ENCODE results near the gene TMEM141. TPM values are rescaled to one million over a fixed set of nuclear protein-coding genes. Genes with fewer than 3 reads are reported as not detected.

Gene TMEM141
- total and polyA plus RNA-seq, 2 donors (not counting 3 experiments of a cell fraction or from before 2014, with no cell fraction given), result 43.2 to 146 TPM

DNA sequence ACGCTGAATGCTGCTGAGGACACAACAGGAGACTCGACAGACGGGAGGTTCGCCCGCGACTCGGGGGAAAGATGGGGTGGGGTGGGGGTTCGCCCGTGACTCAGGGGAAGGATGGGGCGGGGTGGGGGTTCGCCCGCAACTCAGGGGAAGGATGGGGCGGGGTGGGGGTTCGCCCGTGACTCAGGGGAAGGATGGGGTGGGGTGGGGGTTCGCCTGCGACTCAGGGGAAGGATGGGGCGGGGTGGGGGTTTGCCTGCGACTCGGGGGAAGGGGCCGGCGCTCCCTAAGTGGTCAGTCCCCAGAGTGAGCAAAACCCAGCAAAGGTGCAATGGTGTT is 45.0 kb upstream of the TMEM141 start:
- dilution Hi-C loops (cut with MboI; ENCODE audit: extremely low pct_ligation_motif_present, low sequenced_read_pairs), result no loop called here
- CTCF ChIA-PET, result interaction anchor here (1.3 to 6.0 kb wide), 3 partner anchors 12 to 17 kb away, joined by 3 to 31 read pairs (median 3); partner anchors contain the start of gene LCN8

More for the DNA sequence above, 45.0 kb upstream of the TMEM141 start:
- no peak overlapping the region for H3K9ac ChIP-seq (replicated peaks; ENCODE audit: extremely low read depth, insufficient read depth, low read length)
- BruUV-seq (replicated peaks), result no TSS peak
- DNase-seq (ENCODE audit: low read depth, low spot score) (no peak), FAIRE-seq (no peak)
- intact Hi-C loops (cut with micrococcal nuclease), result no loop called here
- no peak overlapping the region for H3K4me3 ChIP-seq (replicated peaks in 1 of 3; ENCODE audit: insufficient read depth in 1 of 3, low read depth in 1 of 3, low read length in 3 of 3)
- no peak overlapping the region for H3K27ac ChIP-seq (ENCODE audit: insufficient read depth, low read depth, low read length)
- no peak for TF ChIP-seq EZH2 (IDR thresholded peaks at IDR 0.05; ENCODE audit: borderline replicate concordance, low read depth, low read length, severe bottlenecking)
- TF ChIP-seq MYC (IDR thresholded peaks at IDR 0.05; ENCODE audit: low read depth, low read length), result no peak
- no peak for TF ChIP-seq POLR2AphosphoS5 (IDR thresholded peaks at IDR 0.05; ENCODE audit: insufficient read depth, low read depth, low read length)
- TF ChIP-seq, protein P1, sequence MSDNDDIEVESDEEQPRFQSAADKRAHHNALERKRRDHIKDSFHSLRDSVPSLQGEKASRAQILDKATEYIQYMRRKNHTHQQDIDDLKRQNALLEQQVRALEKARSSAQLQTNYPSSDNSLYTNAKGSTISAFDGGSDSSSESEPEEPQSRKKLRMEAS (IDR thresholded peaks at IDR 0.05; ENCODE audit: insufficient read depth, insufficient read length), result no peak
- TF ChIP-seq FOS (IDR thresholded peaks at IDR 0.05; ENCODE audit: borderline replicate concordance, insufficient read depth, low read length), result no peak
- TF ChIP-seq JUN (IDR thresholded peaks at IDR 0.05; ENCODE audit: borderline replicate concordance, insufficient read depth, insufficient read length, low read depth), result no peak
- TF ChIP-seq GATA2 (IDR thresholded peaks at IDR 0.05; ENCODE audit: insufficient read depth, insufficient read length, low read depth, low read length), result no peak
- TF ChIP-seq, protein P2, sequence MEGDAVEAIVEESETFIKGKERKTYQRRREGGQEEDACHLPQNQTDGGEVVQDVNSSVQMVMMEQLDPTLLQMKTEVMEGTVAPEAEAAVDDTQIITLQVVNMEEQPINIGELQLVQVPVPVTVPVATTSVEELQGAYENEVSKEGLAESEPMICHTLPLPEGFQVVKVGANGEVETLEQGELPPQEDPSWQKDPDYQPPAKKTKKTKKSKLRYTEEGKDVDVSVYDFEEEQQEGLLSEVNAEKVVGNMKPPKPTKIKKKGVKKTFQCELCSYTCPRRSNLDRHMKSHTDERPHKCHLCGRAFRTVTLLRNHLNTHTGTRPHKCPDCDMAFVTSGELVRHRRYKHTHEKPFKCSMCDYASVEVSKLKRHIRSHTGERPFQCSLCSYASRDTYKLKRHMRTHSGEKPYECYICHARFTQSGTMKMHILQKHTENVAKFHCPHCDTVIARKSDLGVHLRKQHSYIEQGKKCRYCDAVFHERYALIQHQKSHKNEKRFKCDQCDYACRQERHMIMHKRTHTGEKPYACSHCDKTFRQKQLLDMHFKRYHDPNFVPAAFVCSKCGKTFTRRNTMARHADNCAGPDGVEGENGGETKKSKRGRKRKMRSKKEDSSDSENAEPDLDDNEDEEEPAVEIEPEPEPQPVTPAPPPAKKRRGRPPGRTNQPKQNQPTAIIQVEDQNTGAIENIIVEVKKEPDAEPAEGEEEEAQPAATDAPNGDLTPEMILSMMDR (IDR thresholded peaks at IDR 0.05; ENCODE audit: extremely low read depth in 1 of 2, insufficient read depth in 1 of 2, low read depth in 1 of 2, low read length in 2 of 2), result no peak
- no peak for TF ChIP-seq POLR2A (IDR thresholded peaks at IDR 0.05; ENCODE audit: low read depth, low read length)
- H3K79me2 ChIP-seq (ENCODE audit: control insufficient read depth, insufficient read depth, low read length), result no peaks in the 10 kb centered on the region
- no peak overlapping the region for H2AFZ ChIP-seq (ENCODE audit: low read depth, low read length)
- no peaks in the 10 kb centered on the region for H4K20me1 ChIP-seq (replicated peaks; ENCODE audit: control insufficient read depth, extremely low read depth, insufficient read depth, low read length)
- H3K4me1 ChIP-seq (ENCODE audit: control insufficient read depth, extremely low read depth, insufficient read depth, low read length), result no peaks in the 10 kb centered on the region
- peaks cover 2 to 5% of the 10 kb centered on the region in 2 experiments for H3K27me3 ChIP-seq (ENCODE audit: control insufficient read depth in 2 of 2, insufficient read depth in 2 of 2, low read length in 2 of 2)
- no peaks in the 10 kb centered on the region for H3K9me3 ChIP-seq (replicated peaks; ENCODE audit: control insufficient read depth, insufficient read depth, low read length)
- no peaks in the 10 kb centered on the region for H3K9me1 ChIP-seq (replicated peaks; ENCODE audit: control insufficient read depth, extremely low read depth, insufficient read depth, low read length)
- no peaks in the 10 kb centered on the region for H3K36me3 ChIP-seq (ENCODE audit: control insufficient read depth in 2 of 2, extremely low read depth in 1 of 2, insufficient read depth in 2 of 2, low read length in 2 of 2)
- POLR2A ChIA-PET, result interaction anchor here (0.6 to 1.3 kb wide), 2 partner anchors 18 to 36 kb away, joined by 3 to 9 read pairs; no protein-coding TSS in a partner anchor
- H3K4me2 ChIP-seq (ENCODE audit: insufficient read depth, low read length), result no peak overlapping the region

Data from endothelial cell of umbilical vein (primary cell).